Left cardiac atrium (tissue), 4 donors: Measurements from ENCODE around the gene LGALS9C. TPM values are rescaled to one million over a fixed set of nuclear protein-coding genes. Genes with fewer than 3 reads are reported as not detected.
A peak's percentile ranks its signal among the peaks of the same experiment; 100 is the strongest.
"Not testable (repeated sequence)": the region's sequence is repeated elsewhere in the genome, so short reads cannot be mapped to it uniquely, and the experiment has no call there.

Experiments used
- ATAC-seq, 2 donors: fragments of 200-7000 bp; cut with Tn5 transposase; one replicate each; pipeline ENCODE4 v1.9.1; 2020; ENCODE audit warnings: mild to moderate bottlenecking in 2 of 2, moderate library complexity in 2 of 2
- DNase-seq: peaks from one replicate; pipeline ENCODE4 v3.0.0-alpha.2; 2020
- intact Hi-C, 2 donors: fragments of 100-400 bp; cut with DNase I; formaldehyde crosslinking; loops; one replicate each; pipeline versions ENCODE4 v1.14.1 to v1.15.1; 2022 to 2023
- total RNA-seq, 2 donors: library from RNA; stranded (reverse); fragmentation: NEBNext Ultra II Directional; extraction: Animal tissue kit (Norgen Biotek cat#: 25700); gene quantifications; one replicate each; pipeline ENCODE4 v1.2.1, GENCODE V29; 2021
- donor health status: DM: no; HTN: yes; CAD: no.
- donor health status: DM: no; HTN: yes; CAD: no; lungs with severe emphysema.
- donor health status: DM: yes; HTN: yes; CAD: no.
- donor health status: Dilated cardiomyopathy.

The LGALS9C gene
- total RNA-seq, 2 donors from 2014 or later, result not detected

DNA sequence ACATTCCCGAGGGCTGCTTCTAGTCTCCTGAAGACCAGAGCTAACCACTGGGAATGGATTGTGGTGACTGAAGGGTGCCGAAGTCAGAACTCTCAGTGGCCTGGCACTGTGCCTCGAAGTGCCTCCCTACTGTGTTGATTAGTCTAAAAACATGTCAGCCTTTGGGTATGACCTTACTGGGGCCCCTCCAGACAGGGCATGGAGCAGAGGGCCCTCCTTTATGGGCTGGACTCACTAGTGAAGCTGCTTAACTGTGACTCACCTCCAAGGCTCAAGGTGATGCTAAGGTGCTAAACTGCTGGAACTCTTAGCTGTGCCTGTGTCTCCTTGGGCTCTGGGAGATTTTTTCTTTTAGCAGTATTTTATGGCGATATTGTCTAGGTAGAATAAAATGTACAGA, 2.6 kb upstream of the LGALS9C start:
- DNase-seq, intact Hi-C loops, ATAC-seq: not testable (repeated sequence)

DNA sequence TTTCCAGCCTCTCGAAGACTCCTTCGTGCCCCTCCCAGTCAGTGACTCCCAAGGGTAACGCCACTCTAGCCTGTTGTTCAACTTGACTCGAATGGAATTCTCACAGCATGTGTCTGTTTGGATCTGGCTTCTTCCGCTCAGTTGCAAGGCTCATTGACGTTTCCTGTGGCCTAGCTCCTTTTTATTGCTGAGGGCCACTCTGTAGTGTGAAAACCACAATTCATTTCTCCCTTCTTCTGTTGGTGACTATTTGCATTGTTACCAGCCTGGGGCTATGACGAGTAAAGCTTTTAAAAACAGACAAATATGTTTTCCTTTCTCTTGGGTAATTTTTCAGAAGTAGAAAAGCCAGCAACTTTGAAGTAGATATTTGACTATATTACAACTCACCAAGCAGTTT, 1.8 kb upstream of the LGALS9C start:
- DNase-seq, intact Hi-C loops, ATAC-seq: not testable (repeated sequence)

DNA sequence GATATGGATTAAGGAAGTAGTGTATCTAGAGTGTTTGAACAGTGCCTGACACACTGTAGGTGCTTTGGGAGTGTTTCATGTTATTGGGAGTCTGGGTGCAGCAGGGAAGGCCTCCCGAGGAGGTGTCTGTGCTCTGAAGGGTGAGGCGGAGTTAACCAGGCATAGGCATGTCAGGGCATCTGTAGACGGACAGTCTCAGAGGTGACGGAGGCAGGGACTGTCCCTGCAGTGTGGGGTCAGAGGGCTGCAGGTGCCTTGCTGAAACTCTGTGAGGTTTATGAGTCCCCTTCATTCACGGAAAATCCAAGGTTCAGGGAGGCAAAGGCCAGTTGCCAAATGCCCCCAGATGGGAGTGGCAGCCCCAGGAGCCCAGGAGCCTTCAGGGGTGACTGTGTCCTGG, 778 bp downstream of the LGALS9C start:
- DNase-seq, intact Hi-C loops, ATAC-seq: not testable (repeated sequence)

GRCh38 chr17:18478362-18478761, 1.8 kb downstream of the LGALS9C start:
- peak; percentile 58 to 89 for ATAC-seq
- DNase-seq, intact Hi-C loops: not testable (repeated sequence)

DNA sequence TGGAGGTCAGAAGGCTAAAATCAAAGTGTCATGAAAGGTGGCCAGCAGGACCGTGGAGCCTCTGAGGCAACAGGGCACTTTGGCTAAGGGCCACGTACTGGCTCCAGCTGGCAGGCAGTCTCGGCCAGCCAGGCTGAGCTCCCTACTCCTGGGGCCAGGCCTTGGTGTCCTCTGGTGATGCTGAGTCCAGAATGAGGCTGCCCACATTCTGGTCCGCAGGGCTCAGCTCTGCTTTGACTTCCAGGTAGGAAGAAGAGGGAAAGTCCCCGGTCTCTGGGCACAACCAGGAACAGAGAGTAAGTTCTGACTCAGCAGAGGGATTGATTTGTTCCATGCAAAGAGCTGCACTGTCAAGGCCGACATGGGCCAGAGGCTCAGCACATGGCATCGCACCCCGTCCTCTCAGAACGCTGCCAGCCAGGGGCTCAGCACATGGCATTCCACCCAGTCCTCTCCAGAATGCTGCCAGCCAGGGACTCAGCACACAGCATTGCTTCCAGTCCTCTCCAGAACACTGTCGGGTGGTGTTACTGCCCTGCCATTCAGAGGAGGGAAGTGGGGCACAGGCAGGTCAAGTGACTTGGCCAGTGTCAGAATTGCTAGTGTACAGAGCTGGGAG, 2.5 kb downstream of the LGALS9C start:
- DNase-seq, intact Hi-C loops: not testable (repeated sequence)
- peak; percentile 33 to 74 for ATAC-seq

GRCh38 chr17:18481775-18482174, 5.2 kb downstream of the LGALS9C start:
- intact Hi-C loops, ATAC-seq, DNase-seq: not testable (repeated sequence)

DNA sequence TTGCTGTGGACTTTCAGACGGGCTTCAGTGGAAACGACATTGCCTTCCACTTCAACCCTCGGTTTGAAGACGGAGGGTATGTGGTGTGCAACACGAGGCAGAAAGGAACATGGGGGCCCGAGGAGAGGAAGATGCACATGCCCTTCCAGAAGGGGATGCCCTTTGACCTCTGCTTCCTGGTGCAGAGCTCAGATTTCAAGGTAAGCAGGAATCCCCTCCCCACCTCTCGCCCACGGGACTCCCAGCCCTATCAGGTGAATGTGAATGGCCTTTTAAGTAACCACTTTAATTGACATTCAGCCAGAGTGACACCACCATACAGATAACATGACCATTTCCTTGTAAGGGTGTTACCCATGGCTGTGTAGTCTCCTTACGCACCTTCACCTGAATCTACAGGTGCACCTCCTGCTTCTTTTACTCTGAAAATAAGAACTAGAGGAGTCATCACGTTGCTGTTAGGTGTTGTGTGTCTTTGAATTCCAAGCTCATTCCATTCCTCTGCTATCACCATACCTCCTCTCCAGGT, 9.4 kb downstream of the LGALS9C start:
- DNase-seq, ATAC-seq, intact Hi-C loops: not testable (repeated sequence)

- intact Hi-C loops, ATAC-seq, DNase-seq: not testable (repeated sequence)
Measured at GRCh38 chr17:18487633-18488032, 11.0 kb downstream of the LGALS9C start.

DNA sequence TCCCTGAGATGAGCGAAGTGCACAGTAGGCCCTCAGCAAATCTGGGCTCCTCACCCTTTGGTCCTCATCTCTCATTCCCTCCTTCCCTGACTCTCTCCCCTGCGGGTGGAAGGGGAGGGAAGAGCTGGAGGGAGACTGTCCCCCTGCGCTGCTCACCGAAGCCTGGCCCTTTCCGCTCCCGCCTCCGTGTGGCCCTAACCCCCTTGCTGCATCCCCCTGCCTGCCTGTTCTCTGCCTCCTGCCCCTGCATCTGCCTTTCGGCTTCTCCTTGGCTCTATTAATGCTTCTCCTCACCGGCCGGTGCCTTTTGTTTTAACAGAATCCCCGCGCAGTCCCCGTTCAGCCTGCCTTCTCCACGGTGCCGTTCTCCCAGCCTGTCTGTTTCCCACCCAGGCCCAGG, 12.0 kb downstream of the LGALS9C start:
- intact Hi-C loops, DNase-seq, ATAC-seq: not testable (repeated sequence)

- intact Hi-C loops, DNase-seq: not testable (repeated sequence)
- ATAC-seq, result peak in 1 of 2 donors; percentile 80
Measured at GRCh38 chr17:18490016-18490415, 13.4 kb downstream of the LGALS9C start.

DNA sequence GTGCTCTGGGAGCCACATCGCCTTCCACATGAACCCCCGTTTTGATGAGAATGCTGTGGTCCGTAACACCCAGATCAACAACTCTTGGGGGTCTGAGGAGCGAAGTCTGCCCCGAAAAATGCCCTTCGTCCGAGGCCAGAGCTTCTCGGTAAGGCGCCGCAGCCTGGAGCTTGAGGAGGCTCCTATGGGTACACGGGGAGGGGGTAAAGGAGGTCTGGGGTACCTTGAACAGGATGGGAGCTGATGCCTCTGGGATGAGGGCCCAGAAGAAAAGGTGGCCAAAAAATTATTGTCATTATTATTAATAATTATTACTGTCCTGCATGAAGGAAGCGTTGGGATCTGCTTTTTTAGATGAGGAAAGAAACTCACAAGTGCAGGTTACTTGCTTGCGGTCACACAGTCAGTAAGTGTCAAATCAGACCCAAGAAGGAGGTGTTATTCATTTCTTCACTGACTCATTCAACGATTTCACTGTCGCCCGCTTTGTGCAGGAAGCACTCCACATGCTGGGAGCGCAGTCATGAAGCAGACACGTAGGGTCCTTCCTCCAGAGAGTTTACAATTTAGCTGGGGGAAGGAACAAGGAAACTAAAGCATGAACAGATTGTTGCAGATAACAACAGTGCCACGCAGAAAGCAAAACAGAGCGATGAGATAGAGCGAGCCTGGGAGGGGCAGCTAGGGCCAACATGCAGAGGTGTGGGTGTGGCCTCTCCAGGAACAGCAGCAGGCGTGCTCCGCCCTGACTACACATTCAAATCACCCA, 16.3 kb downstream of the LGALS9C start:
- intact Hi-C loops, ATAC-seq: not testable (repeated sequence)

DNA sequence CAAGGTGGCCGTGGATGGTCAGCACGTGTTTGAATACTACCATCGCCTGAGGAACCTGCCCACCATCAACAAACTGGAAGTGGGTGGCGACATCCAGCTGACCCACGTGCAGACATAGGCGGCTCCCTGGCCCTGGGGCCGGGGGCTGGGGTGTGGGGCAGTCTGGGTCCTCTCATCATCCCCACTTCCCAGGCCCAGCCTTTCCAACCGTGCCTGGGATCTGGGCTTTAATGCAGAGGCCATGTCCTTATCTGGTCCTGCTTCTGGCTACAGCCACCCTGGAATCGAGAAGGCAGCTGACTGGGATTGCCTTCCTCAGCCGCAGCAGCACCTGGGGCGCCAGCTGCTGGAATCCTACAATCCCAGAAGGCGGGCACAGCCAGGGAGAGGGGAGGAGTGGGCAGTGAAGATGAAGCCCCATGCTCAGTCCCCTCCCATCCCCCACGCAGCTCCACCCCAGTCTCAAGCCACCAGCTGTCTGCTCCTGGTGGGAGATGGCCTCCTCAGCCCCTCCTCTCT, 17.7 kb downstream of the LGALS9C start:
- DNase-seq, intact Hi-C loops, ATAC-seq: not testable (repeated sequence)

More for the DNA sequence above, 16.3 kb downstream of the LGALS9C start:
- not testable (repeated sequence) for DNase-seq

DNA sequence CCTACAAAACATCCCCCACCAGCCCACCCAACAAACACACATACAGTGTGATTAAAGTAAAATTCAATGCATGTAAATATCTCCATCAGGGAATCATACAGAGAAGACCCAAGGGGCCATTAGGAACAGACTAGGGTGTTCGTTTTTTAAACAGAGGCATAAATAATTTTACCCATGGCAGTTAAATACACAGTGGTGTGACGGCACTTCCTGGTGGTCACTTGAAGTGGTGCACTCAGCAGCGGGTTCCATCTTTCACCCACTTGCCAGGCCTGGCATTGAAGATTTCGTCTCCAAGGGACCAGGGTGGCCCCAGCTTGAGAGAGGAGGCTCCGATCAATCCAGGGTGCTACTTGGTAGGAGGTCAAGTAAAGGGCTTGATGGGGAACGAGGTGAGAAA, 20.5 kb downstream of the LGALS9C start:
- ATAC-seq, result peak in 1 of 2 donors; percentile 21
- intact Hi-C loops, DNase-seq: not testable (repeated sequence)

DNA sequence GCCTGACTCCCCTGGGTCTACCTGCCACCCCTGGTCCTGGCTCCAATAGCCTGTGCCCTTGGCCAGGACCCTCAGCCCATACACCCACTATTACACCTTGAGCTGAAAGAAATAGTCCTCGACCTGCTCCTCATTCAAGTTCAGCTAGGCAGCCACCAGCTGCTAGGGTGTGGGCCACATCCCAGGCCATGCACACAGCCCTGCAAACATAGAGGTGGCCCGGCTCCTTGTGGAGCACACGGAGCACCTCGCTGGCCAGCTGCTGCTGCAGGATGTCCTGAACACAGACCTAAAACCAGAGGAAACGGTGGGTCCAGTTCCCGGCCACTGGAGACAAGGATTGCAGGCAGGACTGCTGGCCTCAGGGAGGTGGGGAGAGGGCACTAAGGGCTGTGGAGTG, 22.5 kb downstream of the LGALS9C start:
- ATAC-seq, DNase-seq, intact Hi-C loops: not testable (repeated sequence)

- intact Hi-C loops, ATAC-seq, DNase-seq: not testable (repeated sequence)
Measured at GRCh38 chr17:18499756-18500155, 23.2 kb downstream of the LGALS9C start.

DNA sequence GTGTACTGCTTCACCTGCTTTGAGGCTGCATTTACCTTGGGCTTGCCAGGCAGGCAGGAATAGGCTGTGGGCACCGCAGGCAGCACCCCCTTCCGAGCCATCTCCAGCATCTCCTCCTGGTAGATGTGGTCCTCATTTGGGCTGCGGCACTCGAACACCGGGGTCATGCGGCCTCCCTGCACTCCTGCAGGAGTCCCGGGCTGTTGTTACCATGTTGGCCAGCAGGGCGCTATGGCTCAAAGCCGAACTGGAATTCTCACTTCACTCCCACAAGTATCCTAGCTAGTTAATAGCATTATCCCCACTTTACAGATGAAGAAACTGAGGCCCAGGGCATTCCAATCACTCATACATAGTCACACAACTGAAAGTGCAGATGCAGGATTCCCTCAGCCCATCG, 23.7 kb downstream of the LGALS9C start:
- ATAC-seq, intact Hi-C loops, DNase-seq: not testable (repeated sequence)

DNA sequence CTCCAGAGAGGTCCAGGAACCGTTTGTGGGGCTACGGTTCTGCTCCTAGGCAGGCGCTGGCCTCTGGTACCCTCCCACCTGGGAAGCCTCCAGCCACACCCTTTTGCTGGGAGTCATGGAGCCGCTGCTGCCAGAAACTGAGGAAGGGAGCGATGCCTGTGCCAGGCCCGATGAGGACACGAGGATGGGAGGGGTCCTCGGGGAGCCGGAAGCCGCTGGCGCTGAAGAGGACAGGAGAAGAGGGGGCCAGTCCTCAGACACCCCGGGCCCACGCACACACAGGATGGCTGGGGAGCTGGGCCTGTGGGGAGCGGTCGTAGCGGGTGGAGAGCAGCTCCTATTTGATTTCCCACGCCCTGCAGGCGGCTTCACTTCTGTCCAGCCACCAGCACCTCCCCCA, 24.2 kb downstream of the LGALS9C start:
- intact Hi-C loops, ATAC-seq, DNase-seq: not testable (repeated sequence)

GRCh38 chr17:18503221-18503620, 26.6 kb downstream of the LGALS9C start:
- intact Hi-C loops, DNase-seq, ATAC-seq: not testable (repeated sequence)

DNA sequence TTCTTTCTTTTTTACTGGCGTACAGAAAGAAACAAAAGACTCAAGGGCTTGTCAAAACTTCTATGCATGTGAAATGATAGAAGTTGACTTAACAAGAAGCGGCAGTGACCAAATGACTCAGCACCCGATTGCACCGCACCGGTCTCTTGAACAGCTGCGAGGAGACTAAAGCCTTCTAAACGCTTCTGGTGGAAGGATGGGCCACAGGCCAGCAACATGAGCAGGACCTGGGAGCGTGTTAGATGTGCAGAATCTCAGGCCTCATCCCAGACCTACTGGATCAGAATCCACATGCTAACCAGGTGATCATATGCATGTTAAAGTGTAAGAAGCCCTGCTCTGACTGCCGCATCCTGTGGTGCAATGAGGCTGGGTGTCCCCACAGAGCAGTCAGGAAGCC, 31.1 kb downstream of the LGALS9C start:
- DNase-seq, ATAC-seq, intact Hi-C loops: not testable (repeated sequence)
